Lung (tissue), 12 donors: ENCODE results near the gene SEMA5B. TPM values are rescaled to one million over a fixed set of nuclear protein-coding genes. Genes with fewer than 3 reads are reported as not detected.

Experiments used
- ATAC-seq: fragments of 200-7000 bp; cut with Tn5 transposase; one replicate; pipeline ENCODE4 v1.9.1; 2020; ENCODE audit warnings: moderate number of reproducible peaks; ENCODE audit not compliant: insufficient read depth, low FRiP score
- DNase-seq, 3 donors: peaks; one replicate each; pipeline ENCODE4 v3.0.0-alpha.2; 2013 to 2017
- H3K27ac ChIP-seq, 2 donors: one replicate each; pipeline ENCODE4 v1.5.1; 2013; ENCODE audit warnings: mild to moderate bottlenecking in 2 of 2, moderate library complexity in 2 of 2, control low read depth in 1 of 2, inconsistent platforms in 1 of 2, low read depth in 1 of 2, low read length in 1 of 2
- H3K27me3 ChIP-seq, 3 donors: one replicate each; pipeline ENCODE4 v1.5.1; 2013; ENCODE audit warnings: low read length in 2 of 3; ENCODE audit not compliant: control insufficient read depth in 3 of 3, insufficient read depth in 3 of 3
- H3K36me3 ChIP-seq, 4 donors: one replicate each; pipeline ENCODE4 v1.5.1; 2013; ENCODE audit warnings: low read length in 4 of 4, mild to moderate bottlenecking in 1 of 4, moderate library complexity in 1 of 4; ENCODE audit not compliant: control insufficient read depth in 4 of 4, insufficient read depth in 4 of 4
- H3K4me1 ChIP-seq, 5 donors: one replicate each; pipeline ENCODE4 v1.5.1; 2013; ENCODE audit warnings: low read length in 5 of 5, mild to moderate bottlenecking in 2 of 5, moderate library complexity in 1 of 5; ENCODE audit not compliant: control insufficient read depth in 5 of 5, insufficient read depth in 5 of 5
- H3K4me3 ChIP-seq: one replicate; pipeline ENCODE4 v1.5.1; 2013; ENCODE audit warnings: mild to moderate bottlenecking, control low read depth, moderate library complexity
- H3K9ac ChIP-seq, 2 donors: one replicate each; pipeline ENCODE4 v1.5.1; 2013; ENCODE audit warnings: low read length in 2 of 2, control low read depth in 1 of 2; ENCODE audit not compliant: insufficient read depth in 1 of 2
- H3K9me3 ChIP-seq, 4 donors: one replicate each; pipeline ENCODE4 v1.5.1; 2013; ENCODE audit warnings: low read length in 3 of 4, mild to moderate bottlenecking in 1 of 4, moderate library complexity in 1 of 4; ENCODE audit not compliant: control insufficient read depth in 4 of 4, insufficient read depth in 3 of 4
- WGBS, 2 donors: extraction: QIAGEN DNeasy Blood & Tissue Kit; methylation state at CpG; one replicate each; pipeline ENCODE4 v1.1.7; 2013; 5-methylcytosine and 5-hydroxymethylcytosine counted together
- polyA plus RNA-seq, 2 donors: library from polyadenylated mRNA; stranded (reverse); fragments of 200-250 nt; gene quantifications; one replicate each; pipeline ENCODE4 v1.2.1, GENCODE V29; 2013
- total RNA-seq, 2 donors: library from RNA; depleted of rRNA in 1 of 2; stranded (reverse); fragments of >200 nt in 1 of 2; gene quantifications; one replicate each; pipeline ENCODE4 v1.2.1, GENCODE V29; 2014 to 2021
- TF ChIP-seq, protein P1 (sequence below): IDR thresholded peaks from 2 replicates; pipeline ENCODE4 v1.5.1; 2012; ENCODE audit warnings: mild to moderate bottlenecking; ENCODE audit errors: control extremely low read depth, extremely low read depth
- donor health status: control.
- donor health status: control.
- donor health status: Bipolar disorder and iron deficiency.
- donor health status: healthy.
- donor health status: DM: yes; HTN: yes; CAD: no.

The SEMA5B gene
- total and polyA plus RNA-seq, 4 donors, result 0.30 to 2.2 (median 0.48) TPM

DNA sequence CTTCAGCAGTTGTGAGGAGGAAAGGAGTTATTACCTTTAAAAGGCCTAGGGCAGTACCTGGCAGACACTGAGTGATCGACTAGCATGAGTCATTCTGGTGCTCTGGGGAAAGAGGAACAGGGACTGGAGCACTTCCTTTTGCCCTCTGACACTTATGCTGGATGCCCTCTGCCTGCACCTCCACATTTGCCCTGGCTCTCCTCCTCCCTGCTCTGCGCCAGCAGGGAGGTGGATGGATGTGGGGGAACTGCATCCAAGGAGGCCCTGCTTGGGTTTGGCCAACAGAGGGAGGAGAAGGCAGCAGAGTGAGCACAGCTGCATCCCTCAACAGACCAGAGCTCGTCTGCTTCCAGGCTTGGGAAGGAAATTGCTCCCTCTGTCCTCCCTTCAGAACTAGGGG, 75.0 kb downstream of the SEMA5B start:
- Histone ChIP-seq H3K4me3 (no peak overlapping the region), H3K4me1 (peaks cover 0 to 29% (median 12%) of the 10 kb centered on the region in 5 donors), H3K27me3 (no peaks in the 10 kb centered on the region), H3K9me3 (no peaks in the 10 kb centered on the region), H3K27ac (no peak overlapping the region), H3K36me3 (no peaks in the 10 kb centered on the region), H3K9ac (no peak overlapping the region)
- TF ChIP-seq, protein P1, sequence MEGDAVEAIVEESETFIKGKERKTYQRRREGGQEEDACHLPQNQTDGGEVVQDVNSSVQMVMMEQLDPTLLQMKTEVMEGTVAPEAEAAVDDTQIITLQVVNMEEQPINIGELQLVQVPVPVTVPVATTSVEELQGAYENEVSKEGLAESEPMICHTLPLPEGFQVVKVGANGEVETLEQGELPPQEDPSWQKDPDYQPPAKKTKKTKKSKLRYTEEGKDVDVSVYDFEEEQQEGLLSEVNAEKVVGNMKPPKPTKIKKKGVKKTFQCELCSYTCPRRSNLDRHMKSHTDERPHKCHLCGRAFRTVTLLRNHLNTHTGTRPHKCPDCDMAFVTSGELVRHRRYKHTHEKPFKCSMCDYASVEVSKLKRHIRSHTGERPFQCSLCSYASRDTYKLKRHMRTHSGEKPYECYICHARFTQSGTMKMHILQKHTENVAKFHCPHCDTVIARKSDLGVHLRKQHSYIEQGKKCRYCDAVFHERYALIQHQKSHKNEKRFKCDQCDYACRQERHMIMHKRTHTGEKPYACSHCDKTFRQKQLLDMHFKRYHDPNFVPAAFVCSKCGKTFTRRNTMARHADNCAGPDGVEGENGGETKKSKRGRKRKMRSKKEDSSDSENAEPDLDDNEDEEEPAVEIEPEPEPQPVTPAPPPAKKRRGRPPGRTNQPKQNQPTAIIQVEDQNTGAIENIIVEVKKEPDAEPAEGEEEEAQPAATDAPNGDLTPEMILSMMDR, result no peak
- ATAC-seq, result peak; percentile 53
- WGBS, 2 donors, result 50 to 67% methylated on average over 3 of the region's 3 CpGs
- peak in 2 of 3 donors; percentile 37 to 51 for DNase-seq

DNA sequence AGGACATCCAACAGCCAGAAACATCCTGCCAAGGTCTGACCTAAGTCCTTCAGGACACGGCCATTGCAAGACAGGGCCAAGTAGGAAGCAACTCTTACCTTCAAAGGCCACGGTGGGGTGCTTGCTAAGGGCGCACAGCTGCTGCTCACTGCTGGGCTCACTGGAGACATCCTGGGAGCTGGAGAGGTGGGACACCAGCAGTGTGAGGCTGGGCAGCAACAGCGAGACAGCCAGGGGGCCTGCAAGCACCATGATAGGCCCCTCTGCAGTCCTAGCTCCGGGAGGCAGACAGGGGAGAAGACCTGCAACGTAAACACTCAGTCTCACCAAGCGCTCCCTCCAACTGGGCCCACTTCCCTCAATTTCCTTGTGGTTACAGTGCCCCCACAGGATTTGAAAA, 79.2 kb downstream of the SEMA5B start:
- Histone ChIP-seq H3K36me3 (no peaks in the 10 kb centered on the region), H3K9me3 (no peaks in the 10 kb centered on the region), H3K4me3 (no peak overlapping the region), H3K27ac (no peak overlapping the region), H3K9ac (no peak overlapping the region), H3K27me3 (no peaks in the 10 kb centered on the region), H3K4me1 (peaks cover 0 to 30% (median 7%) of the 10 kb centered on the region in 5 donors)
- DNase-seq, result no peak
- ATAC-seq, result no peak
- WGBS, 2 donors, result 46 to 73% methylated on average over 7 of the region's 7 CpGs
- TF ChIP-seq, protein P1, result no peak

DNA sequence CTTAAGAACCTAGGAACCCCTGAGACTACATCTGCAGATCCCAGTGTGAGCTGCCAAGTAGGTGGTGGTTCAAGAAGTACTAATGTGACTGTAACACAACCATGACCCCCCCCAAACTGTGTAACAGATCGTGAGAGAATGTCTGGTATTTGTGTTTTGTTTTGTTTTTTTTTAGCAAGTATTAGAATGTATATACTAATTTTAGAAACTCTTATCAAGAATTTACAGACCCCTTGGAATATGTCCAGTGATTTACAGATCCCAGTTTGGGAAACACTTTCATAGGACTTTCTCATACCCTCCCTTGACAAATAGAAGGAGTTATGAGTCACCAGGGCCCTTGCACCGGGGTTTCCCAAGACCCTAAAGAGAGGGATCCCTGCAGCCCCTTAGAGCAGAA, 79.8 kb downstream of the SEMA5B start:
- ATAC-seq, result no peak
- WGBS, 2 donors, result 54 to 55% methylated on average over 2 of the region's 2 CpGs
- no peaks in the 10 kb centered on the region for H3K9me3 ChIP-seq
- no peaks in the 10 kb centered on the region for H3K36me3 ChIP-seq
- peak; percentile 64 to 76 (median 75) for DNase-seq
- TF ChIP-seq, protein P1, result no peak
- H3K9ac ChIP-seq, result no peak overlapping the region
- no peak overlapping the region for H3K27ac ChIP-seq
- no peak overlapping the region for H3K4me3 ChIP-seq
- H3K27me3 ChIP-seq, result no peaks in the 10 kb centered on the region
- H3K4me1 ChIP-seq, result peaks cover 0 to 27% (median 7%) of the 10 kb centered on the region in 5 donors

DNA sequence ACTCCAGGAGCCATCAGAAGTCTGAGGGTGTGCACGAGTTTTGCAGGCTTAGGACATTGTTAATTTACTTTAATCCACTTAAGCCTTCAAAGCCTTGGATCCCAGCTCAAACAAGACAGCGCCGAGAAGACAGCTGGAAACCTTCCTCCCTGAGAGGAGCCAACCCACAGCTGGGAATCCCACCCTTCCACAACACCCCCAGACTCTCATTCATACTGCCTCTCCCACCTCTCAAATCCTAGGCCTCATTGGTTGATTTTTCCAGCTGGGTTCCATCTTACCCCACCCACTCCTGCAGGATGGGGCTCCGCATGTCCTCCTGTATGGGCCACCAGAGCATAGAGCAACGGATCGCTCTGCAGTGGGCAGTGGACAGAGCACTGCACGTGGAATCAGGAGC, 80.4 kb downstream of the SEMA5B start:
- Histone ChIP-seq H3K27ac (no peak overlapping the region), H3K36me3 (no peaks in the 10 kb centered on the region), H3K4me3 (no peak overlapping the region), H3K9me3 (no peaks in the 10 kb centered on the region), H3K9ac (no peak overlapping the region), H3K27me3 (no peaks in the 10 kb centered on the region), H3K4me1 (peaks cover 0 to 24% (median 7%) of the 10 kb centered on the region in 5 donors)
- WGBS, 2 donors, result 85 to 90% methylated on average over 7 of the region's 7 CpGs
- ATAC-seq, result no peak
- peak; percentile 74 to 82 (median 78) for DNase-seq
- TF ChIP-seq, protein P1, result no peak
